ENCODE results near the gene TMEM59L. TPM values are rescaled to one million over a fixed set of nuclear protein-coding genes. Genes with fewer than 3 reads are reported as not detected.

TMEM59L gene
- total RNA-seq, 4 donors from 2014 or later = 0.34 to 2.1 (median 0.88) TPM; not detected in 1

- TF ChIP-seq CTCF (IDR thresholded peaks at IDR 0.05; ENCODE audit: low read depth) = no peak
Measured at GRCh38 chr19:18603958-18604819, 8.5 kb upstream of the TMEM59L start.

- TF ChIP-seq CTCF (IDR thresholded peaks at IDR 0.05; ENCODE audit: low read depth) = no peak
Measured at GRCh38 chr19:18604820-18605159, 7.9 kb upstream of the TMEM59L start.

- TF ChIP-seq CTCF (IDR thresholded peaks at IDR 0.05; ENCODE audit: low read depth) = no peak
Measured at GRCh38 chr19:18605196-18605545, 7.5 kb upstream of the TMEM59L start.

GRCh38 chr19:18605546-18606280, 7.0 kb upstream of the TMEM59L start:
- no peak for TF ChIP-seq CTCF (IDR thresholded peaks at IDR 0.05; ENCODE audit: low read depth)

GRCh38 chr19:18606281-18607225, 6.1 kb upstream of the TMEM59L start, which contains the start of gene CRLF1:
CRLF1 (minus strand) TSS chr19:18606799; CDS start chr19:18606656, 143 bp downstream.
- TF ChIP-seq CTCF (IDR thresholded peaks at IDR 0.05; ENCODE audit: low read depth) = no peak

- TF ChIP-seq CTCF (IDR thresholded peaks at IDR 0.05; ENCODE audit: low read depth) = no peak
Measured at GRCh38 chr19:18607226-18608101, 5.2 kb upstream of the TMEM59L start.
